HCT116 (cell line): ENCODE data around the gene GCSAM.

Experiments
- EGR1 ChIP-seq: IDR thresholded peaks from 2 replicates; pipeline ENCODE4 v1.6.1; 2012; ENCODE audit warnings: low read depth
- EZH2phosphoT487 ChIP-seq: fragments of 200-600 bp; IDR thresholded peaks from 2 replicates; pipeline ENCODE4 v1.6.1; 2018; ENCODE audit warnings: antibody characterized with exemption, borderline replicate concordance
- JUND ChIP-seq: IDR thresholded peaks from 2 replicates; pipeline ENCODE4 v1.6.1; 2012
- POLR2A ChIP-seq: IDR thresholded peaks from 2 replicates; pipeline ENCODE4 v1.7.0; 2011; ENCODE audit warnings: borderline replicate concordance; ENCODE audit not compliant: insufficient read depth, insufficient read length; ENCODE audit errors: extremely low read depth
- POLR2AphosphoS5 ChIP-seq: IDR thresholded peaks from 2 replicates; pipeline ENCODE4 v1.6.1; 2011; ENCODE audit warnings: mild to moderate bottlenecking, low read depth, low read length, moderate library complexity
- RAD21 ChIP-seq: IDR thresholded peaks from 2 replicates; pipeline ENCODE4 v1.6.1; 2012; ENCODE audit warnings: low read depth, mild to moderate bottlenecking
- TF ChIP-seq, protein P1 (sequence below), 3 experiments: fragments of 200-600 bp in 1 of 3; sonication (generic) in 1 of 3; IDR thresholded peaks in 2 of 3; conservative IDR thresholded peaks in 1 of 3; 2 replicates each; pipeline ENCODE4 v1.5.1; 2012 to 2017; ENCODE audit warnings: low read depth in 2 of 3, low read length in 2 of 3, antibody characterized with exemption in 1 of 3, borderline replicate concordance in 1 of 3, control low read depth in 1 of 3, mild to moderate bottlenecking in 1 of 3, mixed read lengths in 1 of 3, mixed run types in 1 of 3, moderate library complexity in 1 of 3; ENCODE audit not compliant: insufficient read depth in 1 of 3
- TF ChIP-seq, protein P2 (sequence below): IDR thresholded peaks from 2 replicates; pipeline ENCODE4 v1.6.1; 2012

DNA sequence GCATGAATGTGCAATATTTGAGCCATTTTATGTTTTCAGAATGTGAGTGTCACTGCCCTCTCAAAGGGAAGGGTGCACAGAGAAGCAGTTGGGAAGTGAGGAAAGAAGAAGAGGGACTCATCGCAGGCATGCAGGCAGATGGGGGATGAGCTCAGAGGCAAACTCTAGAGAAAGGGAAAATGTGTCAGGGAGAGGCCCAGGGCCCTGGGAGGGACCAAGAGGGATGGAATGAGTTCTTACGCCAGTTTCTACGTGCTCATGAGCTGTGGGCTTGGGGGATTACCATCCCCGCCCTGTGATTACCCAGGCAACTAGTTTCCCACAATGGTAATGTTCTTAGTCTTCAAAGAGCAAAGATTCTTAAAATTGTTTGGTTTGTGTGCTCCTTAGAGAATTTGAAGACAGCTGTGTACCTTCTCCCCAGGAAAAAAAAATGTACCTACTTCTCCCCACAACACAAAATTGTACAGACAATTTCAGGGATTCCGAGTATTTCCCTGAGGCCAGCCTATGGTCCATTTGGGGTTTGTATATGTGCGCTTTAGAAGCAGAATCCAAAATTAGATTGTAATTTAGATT is 17.8 kb downstream of the GCSAM start:
- TF ChIP-seq EZH2phosphoT487 = no peak
- no peak for TF ChIP-seq JUND
- TF ChIP-seq, protein P1, sequence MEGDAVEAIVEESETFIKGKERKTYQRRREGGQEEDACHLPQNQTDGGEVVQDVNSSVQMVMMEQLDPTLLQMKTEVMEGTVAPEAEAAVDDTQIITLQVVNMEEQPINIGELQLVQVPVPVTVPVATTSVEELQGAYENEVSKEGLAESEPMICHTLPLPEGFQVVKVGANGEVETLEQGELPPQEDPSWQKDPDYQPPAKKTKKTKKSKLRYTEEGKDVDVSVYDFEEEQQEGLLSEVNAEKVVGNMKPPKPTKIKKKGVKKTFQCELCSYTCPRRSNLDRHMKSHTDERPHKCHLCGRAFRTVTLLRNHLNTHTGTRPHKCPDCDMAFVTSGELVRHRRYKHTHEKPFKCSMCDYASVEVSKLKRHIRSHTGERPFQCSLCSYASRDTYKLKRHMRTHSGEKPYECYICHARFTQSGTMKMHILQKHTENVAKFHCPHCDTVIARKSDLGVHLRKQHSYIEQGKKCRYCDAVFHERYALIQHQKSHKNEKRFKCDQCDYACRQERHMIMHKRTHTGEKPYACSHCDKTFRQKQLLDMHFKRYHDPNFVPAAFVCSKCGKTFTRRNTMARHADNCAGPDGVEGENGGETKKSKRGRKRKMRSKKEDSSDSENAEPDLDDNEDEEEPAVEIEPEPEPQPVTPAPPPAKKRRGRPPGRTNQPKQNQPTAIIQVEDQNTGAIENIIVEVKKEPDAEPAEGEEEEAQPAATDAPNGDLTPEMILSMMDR (IDR thresholded peaks at IDR 0.05 in 2 of 3, conservative IDR thresholded peaks at IDR 0.05 in 1 of 3; ENCODE audit: borderline replicate concordance in 1 of 3, insufficient read depth in 1 of 3, low read depth in 2 of 3, low read length in 2 of 3) = no peak
- TF ChIP-seq POLR2AphosphoS5 = no peak
- no peak for TF ChIP-seq POLR2A
- no peak for TF ChIP-seq EGR1
- no peak for TF ChIP-seq RAD21
- TF ChIP-seq, protein P2, sequence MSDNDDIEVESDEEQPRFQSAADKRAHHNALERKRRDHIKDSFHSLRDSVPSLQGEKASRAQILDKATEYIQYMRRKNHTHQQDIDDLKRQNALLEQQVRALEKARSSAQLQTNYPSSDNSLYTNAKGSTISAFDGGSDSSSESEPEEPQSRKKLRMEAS = no peak
